Measurements from ENCODE around the gene DPH1.

Gene DPH1

DNA sequence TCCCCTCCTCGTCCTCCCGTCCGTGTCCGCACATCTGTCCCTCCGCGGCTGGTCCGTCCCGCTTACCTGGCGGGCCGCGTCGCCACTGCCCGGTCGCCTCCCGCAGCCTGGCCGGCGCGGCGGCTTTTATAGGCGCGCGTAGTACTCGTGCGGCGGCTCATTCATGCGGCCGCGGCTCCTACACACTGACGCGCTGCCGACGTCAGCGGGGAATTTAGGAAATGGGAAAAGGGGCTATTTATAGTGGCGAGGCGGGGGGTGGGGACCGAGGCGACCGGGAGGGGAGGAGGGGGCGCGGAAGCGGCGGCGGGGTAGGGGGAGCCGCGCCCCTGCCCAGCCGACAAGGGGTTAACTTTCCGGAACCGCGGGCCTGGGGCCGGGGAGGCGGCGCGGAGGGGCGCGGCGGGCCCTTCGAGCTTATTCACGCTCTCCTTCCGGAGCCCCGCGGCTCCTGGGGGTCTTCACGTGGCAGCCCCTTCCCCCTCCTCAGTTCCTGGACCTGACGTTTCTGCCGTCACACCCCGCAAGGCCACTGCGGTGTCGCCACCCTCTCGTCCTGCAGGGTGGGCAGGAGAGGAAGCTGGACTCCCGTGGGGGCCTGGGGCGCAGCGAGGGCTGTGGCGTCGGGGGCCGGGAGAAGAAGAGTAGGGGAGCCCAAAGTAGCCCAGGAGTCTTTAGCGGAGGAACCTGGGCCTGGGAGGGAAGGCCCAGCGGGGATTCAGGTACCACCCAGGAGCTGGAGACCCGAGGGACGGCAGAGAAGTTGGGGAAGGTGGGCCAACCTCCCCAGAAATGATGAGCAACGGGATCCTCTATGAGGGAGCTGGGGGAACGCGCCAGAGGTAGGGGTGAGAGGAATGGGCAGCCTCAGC is 21.3 kb downstream of the DPH1 start:
- no peak for DNase-seq

DNA sequence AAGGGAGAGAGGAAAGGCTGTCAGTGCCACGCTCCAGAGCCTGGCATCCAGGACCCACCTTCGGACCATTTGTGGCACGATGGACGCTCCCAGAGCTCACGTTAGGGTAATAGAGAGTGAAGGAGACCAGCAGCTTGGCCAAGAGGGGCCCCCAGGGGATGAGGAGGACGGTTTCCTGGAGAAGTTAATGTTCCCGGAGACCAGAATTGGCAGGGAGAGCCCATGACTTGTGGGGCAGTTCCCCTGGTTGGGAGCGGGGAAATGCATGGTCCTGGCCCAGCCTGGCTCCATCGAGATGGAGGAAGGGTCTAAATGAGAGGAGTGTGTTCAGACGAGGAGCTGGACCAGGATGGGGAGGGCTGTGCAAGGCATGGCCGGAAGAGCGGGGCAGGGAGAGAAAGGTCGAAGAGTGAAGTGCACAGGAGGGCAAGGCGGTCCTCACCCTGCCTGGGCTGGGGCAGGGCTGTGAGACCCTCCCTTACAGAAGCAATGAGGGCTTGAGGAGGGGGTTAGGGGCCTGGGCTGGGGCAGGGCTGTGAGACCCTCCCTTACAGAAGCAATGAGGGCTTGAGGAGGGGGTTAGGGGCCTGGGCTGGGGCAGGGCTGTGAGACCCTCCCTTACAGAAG is 22.1 kb downstream of the DPH1 start:
- DNase-seq, result no peak

DNA sequence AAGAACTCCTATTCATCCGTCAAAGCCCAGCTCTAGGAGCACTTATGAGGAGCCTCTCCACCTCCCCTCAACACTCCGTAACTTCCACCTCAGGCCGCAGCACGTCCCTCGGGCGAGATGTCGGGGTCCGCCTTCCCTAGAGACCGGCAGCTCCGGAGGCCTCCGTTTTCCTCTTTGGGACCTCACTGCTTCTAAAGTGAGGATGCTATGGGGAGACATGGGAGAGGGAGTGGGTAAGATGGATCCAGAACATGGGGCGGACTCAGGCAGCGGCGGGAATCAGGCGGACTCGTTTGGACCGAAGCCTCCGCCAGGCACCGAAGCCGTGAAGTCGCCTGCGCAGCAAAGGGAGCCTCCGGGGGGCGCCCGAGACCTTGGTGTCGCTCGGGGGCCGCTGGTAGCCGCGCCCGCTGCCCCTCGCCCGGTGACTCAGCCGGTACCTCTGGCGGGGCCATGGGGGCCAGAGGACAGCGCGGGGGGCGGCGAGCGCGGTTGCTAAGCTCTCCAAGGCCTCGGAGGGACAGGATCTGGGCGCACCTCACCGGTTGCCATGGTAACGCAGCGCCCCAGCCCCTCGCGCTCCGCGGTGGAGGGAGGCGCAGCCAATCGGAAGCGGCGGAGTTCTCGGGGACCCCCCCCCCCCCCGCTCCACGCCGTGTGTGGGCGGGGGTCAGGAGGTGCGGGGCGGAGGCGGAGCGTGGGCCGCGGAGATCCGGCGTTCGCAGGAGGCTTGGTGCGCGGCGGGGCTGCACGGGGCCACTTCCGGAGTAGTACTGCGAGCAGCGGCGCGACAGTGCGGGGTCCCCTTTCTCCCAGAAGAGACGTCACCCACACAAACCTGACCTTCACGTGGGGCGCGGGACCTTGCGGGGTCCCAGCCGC is 23.7 kb downstream of the DPH1 start:
- peak; percentile 66 for DNase-seq

DNA sequence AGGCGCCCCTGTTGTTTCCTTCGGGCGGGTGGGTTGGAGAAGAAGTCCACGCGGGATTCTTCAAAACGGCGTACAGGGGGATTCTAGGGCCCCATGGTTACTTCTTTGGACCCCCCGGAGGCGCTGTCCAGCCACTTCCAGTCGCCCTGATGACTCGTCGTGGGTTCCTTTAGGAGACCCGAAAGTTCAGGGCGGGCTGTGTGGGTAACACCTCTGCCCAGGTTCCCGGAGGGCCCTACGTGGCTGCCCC is 24.2 kb downstream of the DPH1 start:
- DNase-seq, result no peak

DNA sequence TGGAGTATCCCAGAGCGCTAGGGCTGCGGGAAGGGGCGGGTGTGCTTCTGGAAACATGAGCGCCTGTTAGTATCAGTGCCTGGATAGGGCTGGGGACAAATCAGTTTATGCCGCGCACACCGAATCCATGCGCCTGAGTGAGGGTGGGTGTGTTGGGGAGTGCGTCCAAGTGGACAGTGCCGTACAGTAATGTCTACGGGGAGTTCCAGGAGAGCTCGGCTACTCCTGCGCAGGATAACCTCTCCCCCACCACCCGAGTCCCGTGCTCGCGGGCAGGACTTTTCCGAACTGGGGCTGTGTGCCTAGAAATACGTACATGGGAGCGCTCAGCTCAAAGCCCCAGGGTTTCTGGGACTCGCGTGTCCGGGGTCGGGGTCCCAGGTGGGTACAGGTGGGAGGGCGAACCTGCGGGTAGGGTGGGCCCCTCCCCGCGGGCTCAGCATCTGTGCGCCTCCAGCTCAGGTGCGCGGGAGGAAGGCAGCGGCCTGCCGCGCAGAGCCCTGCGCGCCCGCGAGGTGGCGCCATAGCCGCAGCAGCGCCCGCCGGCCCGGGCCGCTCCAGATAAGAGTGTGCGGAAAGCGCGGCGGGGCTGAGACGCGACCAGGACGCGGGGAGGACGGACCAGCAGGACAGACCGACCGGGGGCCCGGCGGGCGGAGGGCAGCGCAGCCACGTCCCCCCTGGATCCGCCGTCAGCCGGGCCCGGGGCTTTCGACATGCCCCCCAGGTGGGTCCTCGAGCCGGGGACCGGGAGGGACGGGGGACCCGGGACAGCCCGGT is 24.7 kb downstream of the DPH1 start, which contains the start of gene HIC1:
TSS of gene HIC1 (plus strand) at position 592 of the 780 bp plus-strand sequence. CDS start 1,588 bp downstream, outside the sequence.
- DNase-seq, result peak; percentile 69

DNA sequence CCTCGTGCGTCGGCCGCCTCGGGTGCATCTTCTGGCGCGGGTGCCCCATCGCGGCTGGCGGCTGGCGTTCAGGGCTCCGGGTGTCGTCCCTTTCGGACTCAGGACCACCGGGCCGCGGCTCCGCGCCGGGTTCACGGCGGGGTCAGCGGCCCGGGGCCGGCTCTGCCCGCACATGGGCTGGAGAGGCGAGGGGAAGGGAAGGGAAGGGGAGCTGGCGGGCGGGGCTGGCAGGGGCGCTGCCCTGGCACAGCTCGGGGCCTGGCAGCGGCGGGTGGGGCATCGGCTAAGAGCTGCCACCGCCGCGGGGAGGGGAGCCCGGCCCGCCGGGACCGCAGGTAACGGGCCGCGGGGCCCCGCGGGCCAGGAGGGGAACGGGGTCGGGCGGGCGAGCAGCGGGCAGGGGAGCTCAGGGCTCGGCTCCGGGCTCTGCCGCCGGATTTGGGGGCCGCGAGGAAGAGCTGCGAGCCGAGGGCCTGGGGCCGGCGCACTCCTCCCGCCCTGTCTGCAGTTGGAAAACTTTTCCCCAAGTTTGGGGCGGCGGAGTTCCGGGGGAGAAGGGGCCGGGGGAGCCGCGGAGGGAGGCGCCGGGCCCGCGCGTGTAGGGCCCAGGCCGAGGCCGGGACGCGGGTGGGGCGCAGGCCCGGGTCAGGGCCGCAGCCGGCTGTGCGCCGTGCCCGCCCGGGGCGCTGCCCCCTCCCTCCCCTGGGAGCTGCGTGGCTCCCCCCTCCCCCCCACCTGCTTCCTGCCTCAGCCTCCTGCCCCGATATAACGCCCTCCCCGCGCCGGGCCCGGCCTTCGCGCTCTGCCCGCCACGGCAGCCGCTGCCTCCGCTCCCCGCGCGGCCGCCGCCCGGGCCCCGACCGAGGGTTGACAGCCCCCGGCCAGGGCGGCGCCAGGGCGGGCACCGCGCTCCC is 25.6 kb downstream of the DPH1 start:
- no peak for DNase-seq

DNA sequence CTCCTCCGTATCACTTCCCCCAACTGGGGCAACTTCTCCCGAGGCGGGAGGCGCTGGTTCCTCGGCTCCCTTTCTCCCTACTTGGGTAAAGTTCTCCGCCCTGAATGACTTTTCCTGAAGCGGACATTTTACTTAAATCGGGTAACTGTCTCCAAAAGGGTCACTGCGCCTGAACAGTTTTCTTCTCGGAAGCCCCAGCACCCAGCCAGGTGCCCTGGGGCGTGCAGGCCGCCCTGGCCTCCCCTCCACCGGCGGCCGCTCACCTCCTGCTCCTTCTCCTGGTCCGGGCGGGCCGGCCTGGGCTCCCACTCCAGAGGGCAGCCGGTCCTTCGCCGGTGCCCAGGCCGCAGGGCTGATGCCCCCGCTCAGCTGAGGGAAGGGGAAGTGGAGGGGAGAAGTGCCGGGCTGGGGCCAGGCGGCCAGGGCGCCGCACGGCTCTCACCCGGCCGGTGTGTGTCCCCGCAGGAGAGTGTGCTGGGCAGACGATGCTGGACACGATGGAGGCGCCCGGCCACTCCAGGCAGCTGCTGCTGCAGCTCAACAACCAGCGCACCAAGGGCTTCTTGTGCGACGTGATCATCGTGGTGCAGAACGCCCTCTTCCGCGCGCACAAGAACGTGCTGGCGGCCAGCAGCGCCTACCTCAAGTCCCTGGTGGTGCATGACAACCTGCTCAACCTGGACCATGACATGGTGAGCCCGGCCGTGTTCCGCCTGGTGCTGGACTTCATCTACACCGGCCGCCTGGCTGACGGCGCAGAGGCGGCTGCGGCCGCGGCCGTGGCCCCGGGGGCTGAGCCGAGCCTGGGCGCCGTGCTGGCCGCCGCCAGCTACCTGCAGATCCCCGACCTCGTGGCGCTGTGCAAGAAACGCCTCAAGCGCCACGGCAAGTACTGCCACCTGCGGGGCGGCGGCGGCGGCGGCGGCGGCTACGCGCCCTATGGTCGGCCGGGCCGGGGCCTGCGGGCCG is 26.5 kb downstream of the DPH1 start:
- peak; percentile 47 for DNase-seq

DNA sequence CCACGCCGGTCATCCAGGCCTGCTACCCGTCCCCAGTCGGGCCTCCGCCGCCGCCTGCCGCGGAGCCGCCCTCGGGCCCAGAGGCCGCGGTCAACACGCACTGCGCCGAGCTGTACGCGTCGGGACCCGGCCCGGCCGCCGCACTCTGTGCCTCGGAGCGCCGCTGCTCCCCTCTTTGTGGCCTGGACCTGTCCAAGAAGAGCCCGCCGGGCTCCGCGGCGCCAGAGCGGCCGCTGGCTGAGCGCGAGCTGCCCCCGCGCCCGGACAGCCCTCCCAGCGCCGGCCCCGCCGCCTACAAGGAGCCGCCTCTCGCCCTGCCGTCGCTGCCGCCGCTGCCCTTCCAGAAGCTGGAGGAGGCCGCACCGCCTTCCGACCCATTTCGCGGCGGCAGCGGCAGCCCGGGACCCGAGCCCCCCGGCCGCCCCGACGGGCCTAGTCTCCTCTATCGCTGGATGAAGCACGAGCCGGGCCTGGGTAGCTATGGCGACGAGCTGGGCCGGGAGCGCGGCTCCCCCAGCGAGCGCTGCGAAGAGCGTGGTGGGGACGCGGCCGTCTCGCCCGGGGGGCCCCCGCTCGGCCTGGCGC is 27.3 kb downstream of the DPH1 start:
- no peak for DNase-seq

DNA sequence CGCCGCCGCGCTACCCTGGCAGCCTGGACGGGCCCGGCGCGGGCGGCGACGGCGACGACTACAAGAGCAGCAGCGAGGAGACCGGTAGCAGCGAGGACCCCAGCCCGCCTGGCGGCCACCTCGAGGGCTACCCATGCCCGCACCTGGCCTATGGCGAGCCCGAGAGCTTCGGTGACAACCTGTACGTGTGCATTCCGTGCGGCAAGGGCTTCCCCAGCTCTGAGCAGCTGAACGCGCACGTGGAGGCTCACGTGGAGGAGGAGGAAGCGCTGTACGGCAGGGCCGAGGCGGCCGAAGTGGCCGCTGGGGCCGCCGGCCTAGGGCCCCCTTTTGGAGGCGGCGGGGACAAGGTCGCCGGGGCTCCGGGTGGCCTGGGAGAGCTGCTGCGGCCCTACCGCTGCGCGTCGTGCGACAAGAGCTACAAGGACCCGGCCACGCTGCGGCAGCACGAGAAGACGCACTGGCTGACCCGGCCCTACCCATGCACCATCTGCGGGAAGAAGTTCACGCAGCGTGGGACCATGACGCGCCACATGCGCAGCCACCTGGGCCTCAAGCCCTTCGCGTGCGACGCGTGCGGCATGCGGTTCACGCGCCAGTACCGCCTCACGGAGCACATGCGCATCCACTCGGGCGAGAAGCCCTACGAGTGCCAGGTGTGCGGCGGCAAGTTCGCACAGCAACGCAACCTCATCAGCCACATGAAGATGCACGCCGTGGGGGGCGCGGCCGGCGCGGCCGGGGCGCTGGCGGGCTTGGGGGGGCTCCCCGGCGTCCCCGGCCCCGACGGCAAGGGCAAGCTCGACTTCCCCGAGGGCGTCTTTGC is 28.0 kb downstream of the DPH1 start:
- DNase-seq, result no peak

DNA sequence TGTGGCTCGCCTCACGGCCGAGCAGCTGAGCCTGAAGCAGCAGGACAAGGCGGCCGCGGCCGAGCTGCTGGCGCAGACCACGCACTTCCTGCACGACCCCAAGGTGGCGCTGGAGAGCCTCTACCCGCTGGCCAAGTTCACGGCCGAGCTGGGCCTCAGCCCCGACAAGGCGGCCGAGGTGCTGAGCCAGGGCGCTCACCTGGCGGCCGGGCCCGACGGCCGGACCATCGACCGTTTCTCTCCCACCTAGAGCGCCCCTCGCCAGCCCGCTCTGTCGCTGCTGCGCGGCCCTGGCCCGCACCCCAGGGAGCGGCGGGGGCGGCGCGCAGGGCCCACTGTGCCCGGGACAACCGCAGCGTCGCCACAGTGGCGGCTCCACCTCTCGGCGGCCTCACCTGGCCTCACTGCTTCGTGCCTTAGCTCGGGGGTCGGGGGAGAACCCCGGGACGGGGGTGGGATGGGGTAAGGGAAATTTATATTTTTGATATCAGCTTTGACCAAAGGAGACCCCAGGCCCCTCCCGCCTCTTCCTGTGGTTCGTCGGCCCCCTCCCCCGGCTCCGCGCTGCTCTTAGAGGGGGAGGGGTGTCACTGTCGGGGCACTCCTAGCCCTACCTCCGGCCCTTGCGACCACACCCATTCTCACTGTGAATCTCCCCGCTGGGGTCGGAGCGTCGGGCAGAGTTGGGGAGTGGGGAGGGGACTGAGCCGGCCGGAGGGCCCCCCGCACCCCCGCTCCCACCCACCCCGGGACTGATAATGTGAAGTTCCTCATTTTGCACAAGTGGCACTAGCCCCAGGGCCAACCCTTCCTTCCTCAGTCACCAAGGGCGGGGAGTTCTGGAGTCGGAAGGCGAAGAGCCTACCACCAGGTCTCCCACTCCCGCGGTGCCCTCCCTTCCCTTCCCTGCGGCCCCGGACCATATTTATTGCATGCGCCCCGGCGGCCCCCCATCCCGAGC is 28.9 kb downstream of the DPH1 start:
- no peak for DNase-seq

DNA sequence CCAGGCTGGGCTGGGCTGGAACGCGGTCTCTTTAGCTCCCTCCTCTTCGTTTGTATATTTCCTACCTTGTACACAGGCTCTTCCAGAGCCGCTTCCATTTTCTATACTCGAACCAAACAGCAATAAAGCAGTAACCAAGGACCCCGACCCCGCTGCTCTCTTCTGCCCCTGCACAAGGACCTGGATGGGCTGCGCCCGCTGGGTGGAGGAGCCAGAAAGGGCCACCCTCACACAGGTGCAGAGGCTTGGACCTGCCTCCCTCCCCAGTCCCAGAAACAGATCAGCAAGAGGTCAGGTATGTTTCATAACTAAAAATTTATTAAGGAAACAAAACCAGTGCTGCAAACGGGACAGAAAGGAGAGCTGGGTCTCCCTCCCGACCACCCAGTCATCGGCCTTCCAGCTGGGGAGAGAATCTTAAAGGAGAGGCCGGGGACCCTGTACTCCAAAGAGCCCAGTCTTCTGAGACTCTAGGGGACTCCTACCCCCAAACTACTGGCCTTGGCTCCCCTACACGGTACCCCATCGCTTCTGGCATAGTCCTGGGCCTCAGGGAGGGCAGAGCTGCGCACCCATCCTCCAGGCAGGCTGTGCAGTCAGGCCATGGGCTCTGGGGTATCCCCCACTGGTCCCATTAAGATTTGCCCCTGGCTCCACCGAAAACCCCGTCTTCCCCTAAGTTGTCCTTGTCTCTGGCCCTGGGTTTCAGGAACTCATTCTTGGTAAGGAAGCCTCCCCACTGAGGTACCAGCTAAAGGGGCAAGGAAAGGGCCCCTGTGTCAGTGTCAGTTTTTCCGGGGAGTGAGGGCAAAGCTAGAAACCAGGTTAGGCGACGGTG is 29.8 kb downstream of the DPH1 start:
- no peak for DNase-seq

DNA sequence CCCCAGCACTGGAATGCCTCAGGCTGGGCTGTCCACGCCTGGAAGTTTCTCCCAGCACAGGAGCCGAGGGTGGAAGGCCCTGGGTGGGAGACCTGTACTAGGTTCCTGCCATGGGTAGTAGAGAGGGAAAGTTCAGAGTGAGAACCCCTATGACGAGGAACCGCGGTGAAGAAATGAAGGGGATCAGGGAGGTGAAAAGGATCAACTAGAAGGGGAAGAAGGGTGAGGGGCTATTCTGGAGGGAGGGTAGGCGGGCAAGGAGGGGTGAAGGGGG is 30.4 kb downstream of the DPH1 start:
- DNase-seq, result no peak

DNA sequence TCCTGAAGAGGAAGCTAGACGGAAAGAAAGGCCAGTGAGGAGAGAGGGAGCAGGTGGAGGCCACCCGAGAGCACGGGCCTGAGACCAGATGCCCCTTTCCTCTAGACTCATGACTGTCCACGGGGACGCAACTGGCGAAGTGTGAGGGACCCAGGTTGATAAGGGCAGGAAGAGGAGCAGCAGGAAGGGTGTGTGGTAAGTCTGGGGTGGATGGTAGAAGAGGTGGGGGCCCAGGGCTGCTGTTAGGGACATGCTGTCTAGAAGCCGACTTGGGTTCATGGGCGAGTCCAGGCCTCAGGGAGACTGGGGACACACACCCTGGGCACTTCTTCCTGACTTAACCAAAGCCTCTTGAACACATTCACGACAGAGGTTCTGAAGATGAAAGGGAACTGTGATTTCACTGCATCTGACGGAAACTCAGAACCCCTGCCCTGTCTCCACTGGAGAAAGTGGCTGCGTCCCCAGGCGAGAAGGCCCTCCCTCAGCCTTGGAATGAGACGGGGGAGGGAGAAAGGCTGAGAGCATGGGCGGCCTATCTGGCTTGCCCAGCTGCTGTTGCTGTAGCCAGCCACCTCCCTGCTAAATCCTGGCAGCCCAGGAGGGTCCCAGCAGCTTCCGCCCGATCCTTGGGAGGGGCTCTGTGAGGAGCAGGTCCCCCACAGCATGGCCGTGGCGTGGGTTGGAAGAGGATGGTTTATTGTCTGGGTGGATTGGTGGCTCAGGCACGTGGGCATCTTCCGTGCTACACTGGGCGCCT is 30.9 kb downstream of the DPH1 start:
- no peak for DNase-seq

DNA sequence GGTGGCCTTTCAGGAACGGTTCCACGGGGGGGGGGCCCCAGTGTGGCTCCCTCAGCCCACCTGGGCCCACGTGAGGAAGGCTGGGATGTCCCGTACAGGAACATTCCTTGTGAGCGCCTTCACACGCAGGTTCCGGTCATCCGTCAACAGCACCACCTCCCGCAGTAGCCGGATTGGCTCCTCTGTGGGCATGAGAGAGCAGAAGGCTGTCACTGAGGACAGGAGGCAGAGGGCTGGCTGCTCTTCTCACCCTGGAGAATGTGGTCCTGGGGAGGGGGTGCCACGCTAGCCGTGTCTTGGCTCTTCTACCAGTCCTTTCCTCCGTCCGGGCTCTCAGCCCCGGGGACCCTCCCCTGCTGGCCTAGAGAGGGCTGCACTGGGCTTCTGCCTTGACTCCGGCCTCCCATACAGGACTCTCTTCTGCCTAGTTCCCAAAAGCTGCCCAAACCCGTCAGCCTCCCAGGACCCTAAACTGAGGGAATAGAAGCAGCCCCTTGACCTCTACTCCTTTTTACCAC is 31.5 kb downstream of the DPH1 start:
- DNase-seq, result no peak

DNA sequence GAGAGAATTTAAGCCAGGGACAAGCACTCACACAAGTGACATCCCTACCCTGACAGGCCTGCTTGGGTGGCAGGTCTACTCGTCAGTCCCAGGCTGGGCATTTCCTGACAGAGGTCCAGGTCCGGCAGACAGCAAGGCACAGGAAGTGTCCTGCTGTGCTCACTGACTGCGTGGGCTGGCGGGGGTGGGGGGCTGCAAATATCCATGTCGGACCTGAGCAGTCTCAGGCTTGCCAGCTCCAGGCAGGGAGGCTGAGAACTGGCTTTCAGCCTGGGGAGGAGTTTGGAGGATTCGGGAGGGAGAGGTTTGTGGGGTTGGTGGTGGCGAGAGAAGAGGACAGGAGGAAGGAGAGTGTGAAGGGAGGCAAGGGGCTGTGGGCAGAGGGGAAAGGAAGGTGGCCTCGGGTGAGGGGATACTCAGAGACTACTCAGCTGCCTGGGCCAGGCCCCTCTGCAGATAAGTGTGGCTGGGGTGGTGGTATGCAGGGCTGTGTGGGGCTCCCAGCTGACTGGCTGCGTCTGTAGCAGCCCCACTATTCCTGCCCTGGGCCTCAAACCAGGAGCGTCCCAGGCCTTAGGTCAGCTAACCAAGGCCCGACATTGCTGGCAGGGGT is 32.7 kb downstream of the DPH1 start:
- DNase-seq, result no peak
